ENCODE data around the gene VPS16. TPM values are rescaled to one million over a fixed set of nuclear protein-coding genes. Genes with fewer than 3 reads are reported as not detected.

Gene VPS16
- polyA plus RNA-seq, 1 donor from 2014 or later, result 117 TPM

GRCh38 chr20:2883726-2884637 lies 43.4 kb downstream of the VPS16 start (continued):
- TF ChIP-seq MXI1 (conservative IDR thresholded peaks at IDR 0.05; ENCODE audit: poor library complexity, severe bottlenecking), result no peak
- TF ChIP-seq EZH2 (IDR thresholded peaks at IDR 0.05; ENCODE audit: borderline replicate concordance, insufficient read depth, low read length, poor library complexity, severe bottlenecking), result no peak
- TF ChIP-seq TAF1 (IDR thresholded peaks at IDR 0.05; ENCODE audit: low read depth), result no peak

DNA sequence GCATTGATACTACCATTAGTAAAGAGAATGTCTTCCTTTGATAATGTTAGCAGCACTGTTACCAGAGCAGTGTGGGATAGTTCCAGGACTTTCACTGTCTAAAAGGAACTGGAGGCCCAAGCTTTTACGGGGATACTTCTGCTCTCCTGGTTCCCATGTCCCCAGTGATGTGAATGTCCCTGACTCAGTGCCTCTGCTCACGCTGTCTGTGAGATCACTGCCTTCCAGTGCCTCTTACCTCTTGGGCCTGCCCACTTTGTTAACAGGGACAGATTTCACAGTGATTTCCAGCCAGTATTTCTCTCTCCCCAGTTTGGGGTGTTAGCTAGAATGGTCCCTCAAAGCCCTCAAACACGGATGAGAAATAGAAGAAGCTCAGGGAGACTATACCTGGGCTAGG lies 47.2 kb downstream of the VPS16 start:
- Histone ChIP-seq H3K4me2 (ENCODE audit: low read length) (no peak overlapping the region), H2AFZ (ENCODE audit: low read depth, low read length) (no peak overlapping the region), H3K36me3 (ENCODE audit: insufficient read depth, low read length) (peaks cover 7% of the 10 kb centered on the region), H3K9me3 (ENCODE audit: low read length) (no peaks in the 10 kb centered on the region), H3K27me3 (ENCODE audit: insufficient read depth, low read depth, low read length) (no peaks in the 10 kb centered on the region), H3K79me2 (replicated peaks; ENCODE audit: insufficient read depth, low read length) (peaks cover 76% of the 10 kb centered on the region), H3F3A (ENCODE audit: insufficient read depth, low read length, poor library complexity, severe bottlenecking) (no peaks in the 10 kb centered on the region), H3K27ac (ENCODE audit: low read length) (no peak overlapping the region), H4K20me1 (ENCODE audit: insufficient read depth) (no peaks in the 10 kb centered on the region), H3K9me2 (ENCODE audit: insufficient read depth, low read length) (no peaks in the 10 kb centered on the region), H3K9ac (ENCODE audit: low read length) (no peak overlapping the region), H3K4me3 (ENCODE audit: low read length) (no peak overlapping the region)
- TF ChIP-seq POLR2AphosphoS5 (IDR thresholded peaks at IDR 0.05) (no peak), SMC3 (conservative IDR thresholded peaks at IDR 0.05; ENCODE audit: poor library complexity) (no peak), TAF1 (IDR thresholded peaks at IDR 0.05; ENCODE audit: low read depth) (no peak), EZH2 (IDR thresholded peaks at IDR 0.05; ENCODE audit: borderline replicate concordance, insufficient read depth, low read length, poor library complexity, severe bottlenecking) (no peak), RAD21 (conservative IDR thresholded peaks at IDR 0.05) (no peak), MXI1 (conservative IDR thresholded peaks at IDR 0.05; ENCODE audit: poor library complexity, severe bottlenecking) (no peak), EP300 (conservative IDR thresholded peaks at IDR 0.05; ENCODE audit: poor library complexity, severe bottlenecking) (no peak)
- TF ChIP-seq, protein P1, sequence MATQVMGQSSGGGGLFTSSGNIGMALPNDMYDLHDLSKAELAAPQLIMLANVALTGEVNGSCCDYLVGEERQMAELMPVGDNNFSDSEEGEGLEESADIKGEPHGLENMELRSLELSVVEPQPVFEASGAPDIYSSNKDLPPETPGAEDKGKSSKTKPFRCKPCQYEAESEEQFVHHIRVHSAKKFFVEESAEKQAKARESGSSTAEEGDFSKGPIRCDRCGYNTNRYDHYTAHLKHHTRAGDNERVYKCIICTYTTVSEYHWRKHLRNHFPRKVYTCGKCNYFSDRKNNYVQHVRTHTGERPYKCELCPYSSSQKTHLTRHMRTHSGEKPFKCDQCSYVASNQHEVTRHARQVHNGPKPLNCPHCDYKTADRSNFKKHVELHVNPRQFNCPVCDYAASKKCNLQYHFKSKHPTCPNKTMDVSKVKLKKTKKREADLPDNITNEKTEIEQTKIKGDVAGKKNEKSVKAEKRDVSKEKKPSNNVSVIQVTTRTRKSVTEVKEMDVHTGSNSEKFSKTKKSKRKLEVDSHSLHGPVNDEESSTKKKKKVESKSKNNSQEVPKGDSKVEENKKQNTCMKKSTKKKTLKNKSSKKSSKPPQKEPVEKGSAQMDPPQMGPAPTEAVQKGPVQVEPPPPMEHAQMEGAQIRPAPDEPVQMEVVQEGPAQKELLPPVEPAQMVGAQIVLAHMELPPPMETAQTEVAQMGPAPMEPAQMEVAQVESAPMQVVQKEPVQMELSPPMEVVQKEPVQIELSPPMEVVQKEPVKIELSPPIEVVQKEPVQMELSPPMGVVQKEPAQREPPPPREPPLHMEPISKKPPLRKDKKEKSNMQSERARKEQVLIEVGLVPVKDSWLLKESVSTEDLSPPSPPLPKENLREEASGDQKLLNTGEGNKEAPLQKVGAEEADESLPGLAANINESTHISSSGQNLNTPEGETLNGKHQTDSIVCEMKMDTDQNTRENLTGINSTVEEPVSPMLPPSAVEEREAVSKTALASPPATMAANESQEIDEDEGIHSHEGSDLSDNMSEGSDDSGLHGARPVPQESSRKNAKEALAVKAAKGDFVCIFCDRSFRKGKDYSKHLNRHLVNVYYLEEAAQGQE (IDR thresholded peaks at IDR 0.05; ENCODE audit: borderline replicate concordance), result no peak
- TF ChIP-seq, protein P2, sequence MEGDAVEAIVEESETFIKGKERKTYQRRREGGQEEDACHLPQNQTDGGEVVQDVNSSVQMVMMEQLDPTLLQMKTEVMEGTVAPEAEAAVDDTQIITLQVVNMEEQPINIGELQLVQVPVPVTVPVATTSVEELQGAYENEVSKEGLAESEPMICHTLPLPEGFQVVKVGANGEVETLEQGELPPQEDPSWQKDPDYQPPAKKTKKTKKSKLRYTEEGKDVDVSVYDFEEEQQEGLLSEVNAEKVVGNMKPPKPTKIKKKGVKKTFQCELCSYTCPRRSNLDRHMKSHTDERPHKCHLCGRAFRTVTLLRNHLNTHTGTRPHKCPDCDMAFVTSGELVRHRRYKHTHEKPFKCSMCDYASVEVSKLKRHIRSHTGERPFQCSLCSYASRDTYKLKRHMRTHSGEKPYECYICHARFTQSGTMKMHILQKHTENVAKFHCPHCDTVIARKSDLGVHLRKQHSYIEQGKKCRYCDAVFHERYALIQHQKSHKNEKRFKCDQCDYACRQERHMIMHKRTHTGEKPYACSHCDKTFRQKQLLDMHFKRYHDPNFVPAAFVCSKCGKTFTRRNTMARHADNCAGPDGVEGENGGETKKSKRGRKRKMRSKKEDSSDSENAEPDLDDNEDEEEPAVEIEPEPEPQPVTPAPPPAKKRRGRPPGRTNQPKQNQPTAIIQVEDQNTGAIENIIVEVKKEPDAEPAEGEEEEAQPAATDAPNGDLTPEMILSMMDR (IDR thresholded peaks at IDR 0.05; ENCODE audit: poor library complexity, severe bottlenecking), result no peak

Measured in neural cell (in vitro differentiated cells).